T1000 (cell line): ENCODE results near the gene NAP1L1.

Source experiments
- DNase-seq: peaks from one replicate; lab custom pipeline; 2025; ENCODE audit warnings: mixed read lengths; lab: John Stamatoyannopoulos, UW

The NAP1L1 gene, protein sequence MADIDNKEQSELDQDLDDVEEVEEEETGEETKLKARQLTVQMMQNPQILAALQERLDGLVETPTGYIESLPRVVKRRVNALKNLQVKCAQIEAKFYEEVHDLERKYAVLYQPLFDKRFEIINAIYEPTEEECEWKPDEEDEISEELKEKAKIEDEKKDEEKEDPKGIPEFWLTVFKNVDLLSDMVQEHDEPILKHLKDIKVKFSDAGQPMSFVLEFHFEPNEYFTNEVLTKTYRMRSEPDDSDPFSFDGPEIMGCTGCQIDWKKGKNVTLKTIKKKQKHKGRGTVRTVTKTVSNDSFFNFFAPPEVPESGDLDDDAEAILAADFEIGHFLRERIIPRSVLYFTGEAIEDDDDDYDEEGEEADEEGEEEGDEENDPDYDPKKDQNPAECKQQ

GRCh38 chr12:76083904-76084862, at the start of gene NAP1L1:
TSS of gene NAP1L1 (minus strand) at chr12:76084685. CDS start at chr12:76074219, 10,466 bp downstream.
- DNase-seq, result peak; percentile 94

DNA sequence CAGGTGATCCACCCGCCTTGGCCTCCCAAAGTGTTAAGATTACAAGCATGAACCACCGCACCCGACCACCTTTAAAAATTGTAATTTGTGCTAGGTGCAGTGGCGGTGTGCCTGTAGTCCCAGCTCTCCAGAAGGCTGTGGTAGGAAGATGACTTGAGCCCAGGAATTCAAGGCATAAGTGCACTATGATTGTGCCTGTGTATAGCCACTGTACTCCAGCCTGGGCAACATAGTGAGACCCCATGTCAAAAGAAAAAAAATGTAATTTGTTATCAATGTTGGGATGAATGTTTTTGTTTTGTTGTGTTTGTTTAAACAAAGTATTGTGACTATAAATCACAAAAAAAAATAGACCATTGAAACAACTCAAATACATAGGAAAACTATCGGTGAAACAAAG, 43.1 kb upstream of the NAP1L1 start:
- no peak for DNase-seq

- DNase-seq, result no peak
These were observed 40.0 kb upstream of the NAP1L1 start for GRCh38 chr12:76124456-76124855.

GRCh38 chr12:76123259-76124212, 39.1 kb upstream of the NAP1L1 start:
- no peak for DNase-seq

DNA sequence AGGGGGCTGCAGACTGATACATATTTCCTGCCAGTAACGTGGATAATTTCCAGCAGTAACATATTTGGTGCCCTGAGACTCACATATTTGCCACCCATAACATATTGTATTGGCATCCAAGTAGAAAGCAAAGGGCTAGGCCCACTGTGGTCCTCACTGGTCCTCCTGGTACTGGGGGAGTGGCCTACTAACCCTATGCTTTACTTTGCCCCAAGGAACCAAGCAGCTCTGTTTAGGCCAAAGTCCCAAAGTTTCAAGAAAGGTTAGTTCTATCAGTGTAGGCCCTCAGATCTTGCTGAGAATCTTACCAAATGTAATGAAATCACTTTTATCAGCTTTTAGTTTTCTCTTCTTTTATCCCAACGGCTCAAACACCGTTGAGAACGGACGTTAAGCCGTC, 35.4 kb upstream of the NAP1L1 start:
- no peak for DNase-seq

DNA sequence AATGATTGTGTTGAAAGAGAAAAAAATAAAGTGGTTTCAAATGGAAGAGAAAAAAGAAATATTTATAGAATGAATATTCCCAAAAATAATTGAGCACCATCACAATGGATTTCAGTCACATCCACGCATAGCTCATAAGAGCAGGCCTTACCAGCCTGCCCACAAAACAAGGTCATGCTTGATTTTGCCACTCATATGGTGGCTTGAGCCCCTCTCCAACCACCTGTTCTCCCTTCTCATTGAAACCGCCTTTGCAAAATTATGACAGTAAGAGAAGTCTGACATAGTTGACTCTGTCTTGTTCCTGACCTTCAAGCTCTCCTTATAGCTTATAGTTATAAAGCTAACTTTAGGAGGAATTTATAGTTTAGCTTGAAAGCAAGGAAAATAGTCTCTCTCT, 33.3 kb upstream of the NAP1L1 start:
- DNase-seq, result no peak

- no peak for DNase-seq
These were observed 32.7 kb upstream of the NAP1L1 start for GRCh38 chr12:76117067-76117691.

DNA sequence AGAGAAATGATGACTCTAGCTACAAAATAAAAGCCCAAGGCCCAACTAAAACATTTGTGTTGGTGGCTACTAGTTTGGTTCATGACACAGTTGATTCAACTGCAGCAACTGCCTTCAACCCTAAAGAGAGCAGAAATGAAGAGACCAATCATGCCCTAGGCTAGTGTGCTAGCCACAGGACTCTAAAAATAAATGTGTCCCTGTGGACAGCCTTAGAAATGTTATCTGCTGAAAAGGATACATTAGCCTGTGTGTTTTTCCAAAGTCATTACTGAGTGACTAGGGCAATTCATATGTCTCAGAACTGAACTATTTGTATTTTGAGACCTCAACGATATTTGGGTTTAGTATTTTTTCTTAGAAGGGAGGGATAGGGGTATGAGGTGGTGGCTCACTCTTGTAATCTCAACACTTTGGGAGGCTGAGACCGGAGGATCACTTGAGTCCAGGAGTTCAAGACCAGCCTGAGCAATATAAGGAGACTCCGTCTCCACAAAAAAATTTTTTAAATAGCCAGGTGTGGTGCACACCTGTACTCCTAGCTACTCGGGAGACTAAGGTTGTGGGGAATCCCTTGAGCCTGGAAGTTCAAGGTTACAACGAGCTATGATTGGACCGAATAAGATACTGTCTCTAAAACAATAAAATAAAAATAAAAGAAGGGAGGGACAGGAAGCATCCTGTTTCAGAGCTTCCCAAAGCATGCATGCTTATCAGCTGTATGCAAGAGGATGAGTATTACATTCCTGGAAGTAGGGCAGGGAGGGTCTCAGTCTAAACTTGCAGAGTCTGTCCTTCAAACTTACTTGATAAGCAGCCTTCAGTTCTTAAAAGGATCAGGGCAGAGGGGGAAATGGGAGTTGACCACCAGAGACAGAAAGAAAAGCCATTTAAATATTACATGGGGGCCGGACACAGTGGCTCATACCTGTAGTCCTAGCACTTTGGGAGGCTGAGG, 29.6 kb upstream of the NAP1L1 start:
- DNase-seq, result no peak

- no peak for DNase-seq
These were observed 26.8 kb upstream of the NAP1L1 start for GRCh38 chr12:76111209-76111749.

- no peak for DNase-seq
These were observed 25.4 kb upstream of the NAP1L1 start for GRCh38 chr12:76109879-76110278.

DNA sequence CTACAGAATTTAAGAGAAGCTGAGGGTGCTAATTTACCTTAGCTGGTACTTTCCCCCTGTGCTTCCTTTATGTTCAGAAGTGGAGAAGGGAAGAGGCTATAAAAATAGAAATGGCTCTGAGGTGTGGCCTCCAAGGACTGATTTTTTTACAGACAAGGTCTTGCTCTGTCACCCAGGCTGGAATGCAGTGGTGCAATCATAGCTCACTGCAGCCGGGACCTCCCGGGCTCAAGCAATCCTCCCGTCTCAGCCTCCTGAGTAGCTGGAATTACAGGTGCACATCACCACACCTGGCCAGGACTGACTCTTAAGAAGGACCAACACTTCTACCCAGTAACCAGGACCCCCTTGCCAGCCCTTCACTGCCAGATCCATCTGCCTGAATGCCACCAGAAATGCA, 23.9 kb upstream of the NAP1L1 start:
- DNase-seq, result no peak

- no peak for DNase-seq
These were observed 22.1 kb upstream of the NAP1L1 start for GRCh38 chr12:76106631-76107030.

GRCh38 chr12:76103958-76104357, 19.5 kb upstream of the NAP1L1 start:
- DNase-seq, result no peak

- DNase-seq, result no peak
These were observed 17.4 kb upstream of the NAP1L1 start for GRCh38 chr12:76101739-76102385.

GRCh38 chr12:76096079-76096646, 11.7 kb upstream of the NAP1L1 start:
- DNase-seq, result no peak

GRCh38 chr12:76094754-76095153, 10.3 kb upstream of the NAP1L1 start:
- DNase-seq, result no peak

DNA sequence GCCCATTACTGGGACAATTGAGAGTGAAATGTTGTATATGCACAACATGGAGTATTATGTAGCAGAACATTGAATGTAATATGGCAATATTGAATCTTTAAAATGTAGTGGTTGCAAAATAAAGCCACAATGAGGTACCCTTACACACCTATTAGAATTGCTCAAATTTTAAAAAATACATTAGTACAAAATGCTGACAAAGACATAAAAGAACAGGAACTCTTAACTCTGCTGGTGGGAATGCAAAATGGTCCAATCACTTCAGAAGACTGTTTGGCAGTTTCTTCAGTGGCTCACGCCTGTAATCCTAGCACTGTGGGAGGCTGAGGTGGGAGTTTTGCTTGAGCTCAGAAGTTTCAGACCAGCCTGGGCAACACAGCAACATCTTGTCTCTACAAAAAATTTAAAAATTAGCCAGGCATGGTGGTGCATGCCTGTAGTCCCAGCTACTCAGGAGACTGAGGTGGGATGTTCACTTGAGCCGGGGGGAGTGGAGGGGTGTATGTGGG, 6.8 kb upstream of the NAP1L1 start:
- DNase-seq, result no peak

- DNase-seq, result no peak
These were observed 1.0 kb upstream of the NAP1L1 start for GRCh38 chr12:76085520-76085868.
